HG02678 (cell line): ENCODE data around the gene PHF21B.

Experiments used
- ATAC-seq: cut with Tn5 transposase; IDR thresholded peaks from one replicate; pipeline ENCODE4 v1.9.1; 2021; ENCODE audit warnings: mild to moderate bottlenecking, moderate library complexity; ENCODE audit not compliant: unreplicated experiment

The PHF21B gene

DNA sequence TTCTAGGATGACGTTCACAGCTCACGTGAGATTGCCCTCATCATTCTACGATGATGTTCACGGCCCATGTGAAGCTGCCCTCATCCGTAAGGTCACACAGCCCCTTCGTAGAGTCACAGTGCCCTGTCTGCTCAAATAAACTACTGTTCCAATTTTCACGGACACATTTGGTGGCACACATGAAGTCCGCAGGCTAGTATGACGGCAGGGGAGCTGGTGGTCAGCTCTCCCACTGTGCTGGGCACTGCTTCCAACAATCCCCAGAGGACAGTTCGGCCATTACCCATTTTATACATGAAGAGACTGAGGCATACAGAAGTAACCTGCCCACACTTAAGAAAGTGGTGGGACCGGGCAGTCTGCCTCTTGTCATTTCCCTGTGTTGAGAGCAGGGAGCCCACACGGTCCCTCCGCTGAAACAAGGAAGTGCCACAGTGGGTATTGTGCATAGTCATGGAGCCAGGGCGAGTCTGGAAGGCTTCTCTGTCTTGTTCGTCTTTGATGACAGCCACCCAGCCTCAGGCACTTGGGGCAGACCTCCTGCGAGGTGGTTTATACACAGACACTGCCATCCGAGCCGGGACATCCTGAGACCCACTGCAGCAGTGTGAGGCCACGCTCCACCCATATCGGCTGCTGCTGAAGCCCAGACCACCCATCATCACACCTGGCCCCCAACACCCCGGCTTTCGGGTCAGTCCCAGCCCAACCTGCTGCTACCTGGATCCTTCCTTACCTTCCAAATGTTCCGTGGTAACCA lies 114.3 kb downstream of the PHF21B start:
- ATAC-seq, result no peak

DNA sequence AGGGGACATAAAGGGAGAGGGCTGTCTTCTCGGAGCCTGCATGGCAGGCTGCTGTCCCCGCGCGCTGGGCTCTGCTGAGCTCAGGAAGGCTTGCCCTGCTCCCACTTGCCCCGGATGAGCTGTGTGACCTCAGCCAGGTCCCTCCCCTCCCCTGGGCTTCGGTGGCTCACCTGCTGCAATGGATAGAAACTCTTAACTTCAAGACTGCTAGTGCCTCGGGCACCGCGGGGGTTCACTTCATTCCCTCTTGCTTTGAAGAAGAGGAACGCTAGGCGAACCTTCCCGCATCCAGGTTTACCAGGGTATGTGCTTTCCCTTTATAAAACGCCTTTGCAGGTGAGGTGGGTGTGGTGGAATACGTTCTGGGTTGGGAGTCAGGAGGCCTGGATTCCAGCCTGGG lies 115.0 kb downstream of the PHF21B start:
- no peak for ATAC-seq

DNA sequence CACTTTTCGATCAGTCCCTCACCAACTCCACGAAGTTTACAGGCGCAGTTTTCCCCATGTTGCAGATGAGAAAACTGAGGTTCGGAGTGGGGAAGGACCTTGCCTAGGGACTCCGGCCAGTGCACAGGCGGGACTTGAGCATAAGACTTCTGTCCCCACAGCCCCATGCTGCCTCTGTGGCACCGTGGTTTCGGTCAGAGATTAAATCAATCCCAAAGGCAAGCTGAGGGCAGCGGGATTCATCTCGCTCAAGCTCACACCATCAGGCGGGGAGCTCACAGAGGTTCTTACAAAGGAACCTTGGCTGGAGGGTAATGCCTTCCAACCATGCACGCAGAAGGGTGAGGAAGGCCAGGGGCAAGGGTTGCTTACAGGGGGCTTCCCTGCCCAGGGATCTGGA lies 115.5 kb downstream of the PHF21B start:
- ATAC-seq, result no peak

DNA sequence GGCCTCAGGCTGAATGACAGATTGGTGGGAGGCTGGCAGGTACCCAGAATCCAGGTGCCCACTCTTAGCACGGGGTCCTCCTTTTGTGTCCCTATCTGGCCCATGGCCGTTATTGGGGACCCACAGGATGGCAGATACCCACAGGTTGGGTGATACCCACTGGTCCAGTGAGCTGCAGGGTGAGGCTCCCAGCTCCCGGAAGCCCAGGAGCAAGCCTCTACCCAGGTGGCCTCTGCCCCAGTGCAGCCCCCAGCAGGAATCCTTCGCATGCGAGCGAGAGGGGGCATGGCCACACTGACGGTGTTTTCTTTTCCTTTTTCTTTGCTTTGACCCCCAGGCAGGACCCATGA lies 116.1 kb downstream of the PHF21B start:
- ATAC-seq, result no peak

DNA sequence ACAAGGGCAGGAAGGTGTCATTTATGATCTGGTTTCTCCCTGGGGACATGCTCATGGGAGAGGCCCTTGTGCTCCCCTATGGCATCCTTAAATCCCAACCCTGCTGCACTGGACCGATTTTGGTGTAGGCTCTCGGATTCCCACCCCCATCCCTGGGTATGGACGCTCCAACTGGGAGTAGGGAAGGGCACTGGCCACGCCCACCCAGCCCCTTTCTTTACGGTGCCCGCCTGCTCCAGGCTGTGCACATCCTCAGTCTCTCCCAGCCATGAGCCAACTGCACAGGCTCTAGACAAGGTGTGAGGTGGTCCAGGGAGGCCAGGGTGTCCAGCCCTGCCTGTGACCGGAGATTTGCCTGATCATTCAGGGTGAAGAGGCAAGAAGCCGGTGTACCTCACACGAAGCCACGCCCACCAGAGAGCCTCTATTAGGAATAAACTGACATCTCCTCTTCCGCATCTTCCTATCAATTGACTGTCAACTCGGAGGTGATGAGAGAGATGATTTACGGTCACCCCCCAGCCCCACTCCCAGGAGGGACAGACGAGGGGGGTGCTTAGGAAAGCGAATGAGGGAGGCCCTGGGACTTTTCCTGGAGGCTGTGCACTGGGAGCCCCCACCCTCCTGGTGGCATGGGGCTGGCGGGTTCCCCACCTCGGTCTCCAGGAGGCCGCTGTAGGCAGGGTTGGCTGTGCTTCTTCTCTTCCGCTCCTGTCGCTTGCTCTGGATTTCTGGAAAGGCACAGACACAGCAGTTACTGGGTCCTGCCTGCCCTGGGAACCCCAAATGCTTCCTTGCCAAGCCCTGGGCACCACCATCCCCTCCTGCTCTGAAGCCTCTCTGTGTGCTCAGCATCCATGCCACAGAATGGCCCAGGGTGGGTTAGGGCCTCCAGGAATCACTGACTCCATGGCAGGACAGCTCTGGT lies 116.7 kb downstream of the PHF21B start:
- ATAC-seq, result no peak

DNA sequence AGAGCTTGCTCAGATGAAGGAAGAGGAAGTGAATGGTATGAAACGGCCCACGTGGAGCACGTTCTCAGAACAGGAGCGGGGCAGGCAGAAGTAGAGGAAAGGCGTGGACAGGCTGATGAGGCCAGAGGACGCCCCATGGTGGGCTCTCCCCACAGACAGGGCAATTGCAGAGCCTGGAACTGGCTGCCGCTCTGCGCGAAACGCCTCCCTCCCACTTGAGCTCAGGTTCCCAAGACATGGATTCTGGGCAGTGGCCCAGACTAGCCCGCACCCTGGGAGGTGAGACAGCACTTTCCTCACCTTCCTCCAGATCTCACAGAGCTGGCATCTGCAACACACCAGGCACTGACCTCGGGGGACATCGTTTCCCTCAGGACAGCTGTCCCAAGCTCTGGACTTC lies 117.6 kb downstream of the PHF21B start:
- ATAC-seq, result no peak

DNA sequence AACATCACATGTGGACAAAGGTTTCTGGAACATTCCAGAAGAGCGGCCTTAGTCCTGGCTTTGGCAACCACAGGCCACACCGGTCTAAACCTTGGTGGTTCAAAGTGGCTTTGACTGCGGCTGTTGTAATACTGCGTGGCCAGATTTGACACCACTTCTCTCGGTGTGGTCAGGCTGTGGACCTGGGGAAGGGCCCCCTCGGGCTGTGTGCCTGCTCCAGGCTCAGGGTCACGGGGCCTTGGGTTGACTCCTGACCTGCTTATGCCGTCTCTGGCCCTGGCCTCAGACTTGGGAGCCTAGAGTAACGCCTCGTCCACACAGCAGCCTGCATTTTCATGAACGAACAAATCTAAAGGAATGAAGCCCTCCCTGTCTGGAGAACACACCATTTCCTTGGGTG lies 118.0 kb downstream of the PHF21B start:
- ATAC-seq, result no peak

DNA sequence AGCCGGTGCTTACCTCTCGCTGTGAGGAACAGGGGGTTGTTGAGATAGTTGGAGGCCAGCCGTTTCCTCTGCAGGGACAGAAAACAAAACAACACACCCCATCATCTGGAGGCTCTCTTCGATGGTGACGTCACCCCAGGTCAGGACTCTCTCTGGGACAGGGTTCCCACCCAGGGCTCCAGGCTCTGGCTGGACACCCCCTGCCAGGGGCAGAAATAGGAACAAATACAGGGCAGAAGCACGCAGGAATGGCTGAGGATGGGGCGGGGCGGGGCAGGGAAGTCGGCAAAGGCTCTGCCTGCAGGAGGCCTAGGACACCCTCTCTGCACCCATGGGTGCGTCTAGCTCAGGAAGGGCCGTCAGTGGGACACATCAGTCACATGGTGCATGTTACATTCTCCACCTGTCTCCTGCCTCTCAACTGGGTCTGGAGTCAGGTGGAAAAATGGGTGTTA lies 118.5 kb downstream of the PHF21B start:
- no peak for ATAC-seq

DNA sequence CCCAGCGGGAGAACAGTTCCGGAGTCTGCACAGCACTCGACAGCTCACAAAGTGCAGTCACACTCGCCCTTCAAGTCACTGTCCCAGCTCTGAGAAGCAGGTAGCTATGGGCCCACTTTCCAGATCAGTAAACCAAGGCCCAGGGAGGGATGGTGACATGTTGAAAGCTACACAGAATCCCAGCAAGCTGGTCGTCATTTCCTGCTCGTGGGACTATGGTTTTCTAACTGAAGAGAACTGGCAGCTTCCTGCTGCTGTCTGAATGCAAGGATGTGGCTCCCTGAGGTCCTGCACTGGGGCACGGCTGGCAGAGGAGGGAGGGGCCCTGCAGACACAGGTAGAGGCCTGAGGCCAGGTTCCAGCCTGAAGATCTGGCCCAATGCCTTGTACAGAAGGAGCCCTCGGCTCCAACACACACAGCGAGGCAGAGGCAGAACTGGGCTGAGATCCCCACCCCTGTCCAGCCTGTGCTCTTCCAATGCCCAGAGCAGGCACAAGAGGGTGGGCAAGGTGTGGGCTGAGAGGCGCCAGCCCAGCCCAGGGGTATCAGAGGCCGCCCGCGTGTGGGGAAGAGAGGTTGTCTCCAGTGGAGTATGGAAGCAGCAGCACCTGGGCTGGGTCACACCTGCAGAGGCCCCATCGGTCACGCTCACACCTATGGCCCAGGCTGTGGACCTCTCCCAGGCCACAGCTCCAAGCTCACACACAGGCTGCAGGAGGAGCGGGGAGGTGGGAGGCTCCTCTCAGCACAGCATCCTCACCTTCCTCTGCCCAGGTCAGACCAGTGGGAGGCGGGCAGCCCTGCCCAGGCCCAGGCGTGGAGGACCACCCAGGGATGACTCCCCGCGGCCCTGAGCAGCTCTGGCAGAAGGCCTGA lies 119.2 kb downstream of the PHF21B start:
- ATAC-seq, result no peak

DNA sequence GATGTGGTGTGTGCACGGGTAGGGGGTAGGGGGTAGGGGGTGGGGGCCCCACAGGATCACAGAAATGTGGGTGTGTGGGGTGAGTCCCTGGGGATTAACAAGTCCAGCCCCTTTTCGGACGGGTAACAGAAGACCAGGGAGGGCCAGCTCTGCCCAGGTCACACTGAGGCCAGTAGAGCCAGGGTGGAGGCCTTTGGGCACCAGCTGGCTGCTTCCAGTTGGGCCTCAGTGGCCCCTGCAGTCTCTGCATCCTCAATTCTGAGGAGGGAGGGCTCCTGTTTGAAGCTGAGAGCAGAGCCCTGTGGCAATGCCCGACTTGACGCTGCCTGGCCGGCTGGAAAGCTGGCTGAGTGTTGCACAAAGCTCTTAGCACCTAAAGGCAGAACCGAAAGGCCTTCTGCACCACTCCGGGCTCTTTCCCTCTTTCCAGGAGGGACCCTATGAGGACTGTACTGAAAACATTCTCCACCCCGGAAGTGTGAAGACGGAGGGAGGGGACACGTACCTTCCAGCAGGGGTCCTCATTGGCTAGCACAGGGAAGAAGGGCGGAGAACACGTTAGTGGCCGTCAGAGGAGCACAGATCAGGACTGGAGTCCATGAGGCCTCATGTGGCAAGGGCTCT lies 120.4 kb downstream of the PHF21B start:
- no peak for ATAC-seq

DNA sequence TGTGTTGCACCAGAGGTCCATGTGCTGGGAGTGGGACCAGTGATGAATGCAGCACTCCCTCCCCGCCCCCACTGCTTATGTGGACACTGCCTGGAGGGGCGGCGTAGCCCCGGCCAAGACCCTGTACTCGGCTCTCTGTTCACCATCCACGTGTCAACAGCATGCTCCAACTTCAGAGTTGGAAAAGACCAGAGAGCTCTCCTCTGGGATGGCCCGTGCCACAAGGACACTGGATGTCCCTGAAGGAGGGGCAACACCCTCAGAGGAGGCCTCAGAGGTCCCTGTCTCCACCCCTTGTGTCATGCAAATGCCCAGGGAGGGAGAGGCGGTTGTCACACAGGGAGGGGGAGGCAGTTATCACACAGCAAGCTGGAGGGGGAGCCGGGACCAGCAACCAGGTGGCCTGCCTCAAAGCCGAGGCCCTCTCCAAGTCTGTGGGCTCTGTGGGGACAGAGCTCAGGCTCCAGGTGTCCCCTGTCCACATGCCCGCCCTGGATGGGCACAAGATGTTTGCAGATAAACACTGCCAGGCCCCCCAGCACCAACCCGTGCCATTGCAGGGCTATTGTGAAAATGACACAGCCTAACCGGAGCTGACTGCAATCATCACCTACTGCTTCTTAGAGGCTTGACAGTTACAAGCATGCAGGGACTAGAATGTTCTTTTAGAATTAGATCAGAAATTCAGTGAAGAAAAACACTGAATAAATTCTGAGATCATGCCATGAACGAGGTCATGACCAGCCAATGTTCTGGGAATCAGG lies 121.1 kb downstream of the PHF21B start:
- ATAC-seq, result no peak

DNA sequence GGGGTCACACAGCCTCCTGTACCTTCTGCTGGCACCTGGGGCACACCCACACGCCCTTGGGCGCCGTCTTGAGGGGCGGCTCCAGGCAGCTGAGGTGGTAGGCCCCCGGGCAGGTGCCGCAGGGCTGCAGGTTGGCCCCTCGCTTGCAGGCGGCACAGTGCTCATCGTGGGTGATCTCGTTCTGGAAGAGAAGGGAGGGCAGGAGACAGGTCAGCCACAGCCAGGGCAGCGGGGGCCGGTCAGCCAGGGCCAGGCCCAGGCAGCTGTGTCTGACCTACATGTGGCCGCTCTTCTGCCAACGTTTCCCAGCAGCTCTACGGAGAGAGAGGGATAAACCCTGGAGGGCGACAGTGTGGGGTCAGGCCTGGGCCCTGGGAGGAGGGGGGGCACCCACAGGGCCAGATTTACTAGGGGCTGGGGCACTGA lies 121.9 kb downstream of the PHF21B start:
- no peak for ATAC-seq

DNA sequence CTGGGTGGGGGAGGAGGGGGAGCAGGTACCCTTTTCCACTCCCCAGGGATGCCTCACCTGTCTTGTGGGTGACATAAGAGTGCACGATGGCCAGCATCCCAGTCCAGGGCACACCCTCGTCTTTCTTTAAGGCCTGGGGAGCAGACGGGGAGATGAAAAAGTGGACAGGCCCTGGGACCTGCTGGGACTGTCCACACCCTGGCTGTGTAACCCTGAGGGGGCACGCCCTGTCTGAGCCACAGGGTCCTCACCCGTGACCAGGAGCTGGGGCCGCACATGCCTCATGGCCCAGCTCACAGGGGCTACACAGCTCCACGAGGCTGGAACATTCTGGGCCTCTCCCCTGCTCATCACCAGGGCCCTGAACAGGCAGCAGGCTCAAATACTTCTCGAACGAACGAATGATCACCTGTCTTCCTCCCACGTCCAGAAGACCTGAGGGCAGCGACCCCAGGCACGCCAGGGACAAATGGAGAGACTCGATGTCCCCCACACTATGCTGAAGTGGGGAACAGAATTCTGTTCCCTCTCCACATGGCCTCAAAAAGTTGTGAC lies 123.9 kb downstream of the PHF21B start:
- ATAC-seq, result no peak

DNA sequence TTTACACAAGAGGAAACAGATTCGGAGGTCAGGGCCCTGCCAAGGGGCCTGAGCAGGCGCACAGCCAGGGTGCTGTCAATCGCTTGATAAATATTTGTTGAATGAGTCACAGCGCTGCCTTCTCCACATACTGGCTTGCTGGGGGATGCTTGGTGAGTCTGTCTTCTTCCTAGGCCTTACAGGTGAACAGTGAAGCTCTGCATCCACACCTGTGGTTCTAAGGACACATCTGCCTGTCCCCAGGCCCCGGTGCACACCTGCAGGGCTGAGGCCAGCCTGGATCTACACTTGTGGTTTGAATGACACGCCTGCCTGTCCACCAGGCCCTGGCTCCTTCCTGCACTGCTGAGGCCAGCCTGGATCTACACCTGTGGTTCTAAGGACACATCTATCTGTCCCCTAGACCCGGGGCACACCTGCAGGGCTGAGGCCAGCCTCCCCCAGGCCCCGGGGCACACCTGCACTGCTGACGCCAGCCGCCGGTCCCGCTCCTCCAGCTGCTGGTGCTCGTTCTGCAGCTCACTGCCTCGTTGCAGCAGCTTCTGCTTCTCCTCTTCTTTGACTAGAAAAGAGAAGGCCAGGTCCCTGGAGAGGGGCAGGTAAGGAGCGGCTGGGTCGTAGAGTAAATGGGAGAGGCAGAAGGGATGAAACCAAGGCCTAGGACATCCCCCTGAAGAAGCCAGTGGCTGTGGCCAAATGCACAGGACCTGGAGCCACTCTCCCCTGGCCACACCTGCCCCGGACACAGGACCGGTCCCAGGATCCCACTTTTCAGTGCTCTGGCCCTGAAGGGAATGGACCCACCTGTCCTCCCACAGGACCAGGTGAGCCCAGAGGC lies 124.6 kb downstream of the PHF21B start:
- ATAC-seq, result no peak

DNA sequence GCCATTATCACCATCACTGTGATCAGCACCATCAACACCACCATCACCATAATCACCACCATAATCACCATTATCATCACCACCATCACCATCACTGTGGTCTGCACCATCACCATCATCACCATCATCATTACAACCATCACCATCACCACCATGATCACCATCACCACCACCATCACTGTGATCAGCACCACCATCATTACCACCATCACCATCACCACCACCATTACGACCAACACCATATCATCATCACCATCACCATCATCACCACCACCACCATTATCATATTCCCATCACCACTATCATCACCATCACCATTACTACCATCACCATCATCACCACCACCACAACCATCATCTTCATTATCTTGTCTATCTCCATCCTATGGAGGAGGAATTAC lies 125.2 kb downstream of the PHF21B start:
- ATAC-seq, result no peak

DNA sequence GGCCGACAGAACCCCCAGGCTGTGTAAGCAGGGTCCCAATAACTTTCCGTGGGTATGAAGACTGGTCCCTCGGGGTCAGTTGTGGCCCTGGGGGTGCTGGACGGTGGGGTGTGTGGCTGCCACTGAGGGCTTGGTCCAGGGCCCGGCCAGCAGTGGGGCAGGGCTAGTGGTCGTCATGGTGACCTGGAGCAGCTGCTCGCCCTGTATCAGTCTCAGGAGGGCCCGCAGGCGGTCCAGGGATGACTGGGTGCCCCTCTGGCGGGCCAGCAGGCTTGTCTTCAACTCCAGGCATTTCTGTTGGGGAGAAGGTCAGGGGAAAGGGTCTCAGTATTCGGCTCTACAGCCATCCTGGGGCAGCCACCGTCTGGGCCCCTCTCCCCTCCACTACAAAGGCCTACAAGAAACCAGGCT lies 126.8 kb downstream of the PHF21B start:
- ATAC-seq, result no peak

DNA sequence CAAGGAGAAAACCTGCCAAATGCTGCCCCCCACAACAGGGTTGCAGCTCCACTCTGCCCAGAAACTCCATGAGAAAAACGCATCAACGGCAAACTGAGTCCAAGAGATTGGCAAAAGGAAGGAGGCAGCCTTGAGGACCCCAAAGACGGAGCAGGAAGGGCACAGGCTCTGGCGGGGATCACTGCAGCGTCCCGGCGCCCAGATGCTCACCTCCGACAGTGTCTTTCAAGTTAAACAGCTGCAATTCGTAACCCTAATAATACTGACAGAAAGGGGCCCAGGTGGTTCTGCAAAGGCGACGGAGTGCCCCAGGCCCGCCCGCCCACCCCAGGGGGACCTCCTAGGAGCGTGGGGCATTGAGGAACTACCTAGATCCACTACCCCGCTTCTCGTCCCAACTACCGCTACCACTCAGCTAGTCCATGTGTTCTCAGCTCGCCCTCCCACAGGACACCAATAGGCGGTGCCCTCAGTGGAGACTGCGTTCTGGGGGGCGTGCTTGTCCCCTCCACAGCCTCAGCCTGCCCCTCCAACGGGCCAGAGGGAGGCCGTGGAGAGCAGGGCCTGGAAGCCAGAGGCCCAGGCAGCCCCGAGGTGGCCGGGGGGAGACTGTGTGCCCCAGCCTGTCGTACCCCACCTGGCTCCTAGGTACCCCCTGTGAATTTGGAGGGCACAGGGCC lies 127.4 kb downstream of the PHF21B start:
- ATAC-seq, result no peak

DNA sequence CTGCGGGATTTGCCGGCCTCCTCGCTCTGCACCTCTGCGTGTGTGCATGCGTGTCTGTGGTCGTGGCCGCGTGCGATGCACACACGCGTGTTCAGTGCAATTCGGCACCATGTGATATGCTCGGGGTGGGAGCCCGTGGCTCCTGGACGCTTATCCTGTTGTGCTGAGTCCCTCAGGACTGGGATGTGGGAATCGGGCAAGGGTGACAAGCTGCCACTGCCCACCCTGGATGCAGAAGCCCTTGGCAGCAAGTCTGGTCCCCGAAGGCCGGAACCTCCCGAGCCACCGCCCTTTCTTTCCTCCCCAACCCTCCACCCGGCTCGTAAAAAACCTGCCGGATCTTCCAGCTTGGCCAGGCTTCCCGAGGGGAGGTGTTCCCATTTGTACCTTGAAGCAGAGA lies 128.2 kb downstream of the PHF21B start:
- no peak for ATAC-seq
